SHP77 treated with DMSO at 0.1 percent for 48 hours (cell line): ENCODE measurements around the gene FGF18.

ENCODE experiments used
- DNase-seq: peaks from one replicate; lab custom pipeline; 2025; lab: John Stamatoyannopoulos, UW

The FGF18 gene

DNA sequence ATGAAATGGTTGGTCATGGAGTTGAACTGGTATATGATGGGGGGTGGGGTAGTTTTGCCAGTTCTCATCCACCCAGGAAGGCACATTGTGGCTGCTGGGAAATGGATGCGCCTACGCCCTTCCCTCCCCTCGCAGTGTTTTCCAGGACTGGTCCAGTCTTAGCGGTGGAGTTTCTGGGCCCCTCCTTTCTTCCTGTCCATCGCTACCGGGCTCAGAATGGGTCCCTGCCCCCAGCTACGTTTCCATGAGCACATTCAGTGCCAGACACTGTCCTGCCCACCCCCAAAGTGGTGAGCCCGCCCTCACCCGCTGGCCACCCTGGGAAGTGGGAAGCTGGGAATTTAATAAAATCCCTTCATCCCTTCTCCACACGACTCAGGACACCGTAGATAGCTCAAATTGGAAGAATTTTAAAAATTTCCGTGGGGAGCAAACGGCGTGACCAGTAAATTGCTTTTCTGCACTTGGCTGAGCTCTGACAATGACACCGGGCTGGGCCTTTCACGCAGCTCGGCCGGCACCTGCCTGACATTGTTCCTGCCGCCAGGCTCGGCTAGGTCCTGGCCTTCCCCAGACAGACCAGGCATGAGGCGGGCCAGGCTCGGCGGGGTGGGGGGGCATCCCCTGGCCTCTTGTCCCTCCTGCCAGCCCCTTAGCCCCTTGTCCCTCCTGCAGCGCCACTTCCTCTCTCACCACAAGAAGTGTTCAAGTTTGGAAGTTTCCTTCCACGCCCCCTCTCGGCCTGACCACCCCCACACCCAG, 3.6 kb downstream of the FGF18 start:
- no peak for DNase-seq

DNA sequence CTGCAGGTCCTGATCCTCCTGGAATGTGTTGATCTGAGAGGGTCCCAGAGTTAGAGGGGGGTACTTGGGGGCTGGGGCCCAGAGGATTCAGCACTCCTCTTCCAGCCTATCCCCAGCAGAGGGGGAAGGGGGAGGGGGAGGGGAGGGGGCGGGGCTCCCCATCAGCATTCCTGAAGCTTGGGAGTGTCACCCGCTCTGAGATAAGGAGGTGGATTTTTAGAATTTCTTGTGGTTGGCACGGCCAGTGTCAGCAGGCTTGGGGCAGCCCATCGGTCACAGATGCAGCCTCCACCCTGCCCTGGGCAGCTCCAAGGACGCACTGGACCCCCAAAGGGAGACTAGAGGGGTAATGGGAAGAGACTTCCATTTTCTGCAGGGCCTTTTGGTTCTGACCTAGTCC, 5.3 kb downstream of the FGF18 start:
- DNase-seq: no peak

DNA sequence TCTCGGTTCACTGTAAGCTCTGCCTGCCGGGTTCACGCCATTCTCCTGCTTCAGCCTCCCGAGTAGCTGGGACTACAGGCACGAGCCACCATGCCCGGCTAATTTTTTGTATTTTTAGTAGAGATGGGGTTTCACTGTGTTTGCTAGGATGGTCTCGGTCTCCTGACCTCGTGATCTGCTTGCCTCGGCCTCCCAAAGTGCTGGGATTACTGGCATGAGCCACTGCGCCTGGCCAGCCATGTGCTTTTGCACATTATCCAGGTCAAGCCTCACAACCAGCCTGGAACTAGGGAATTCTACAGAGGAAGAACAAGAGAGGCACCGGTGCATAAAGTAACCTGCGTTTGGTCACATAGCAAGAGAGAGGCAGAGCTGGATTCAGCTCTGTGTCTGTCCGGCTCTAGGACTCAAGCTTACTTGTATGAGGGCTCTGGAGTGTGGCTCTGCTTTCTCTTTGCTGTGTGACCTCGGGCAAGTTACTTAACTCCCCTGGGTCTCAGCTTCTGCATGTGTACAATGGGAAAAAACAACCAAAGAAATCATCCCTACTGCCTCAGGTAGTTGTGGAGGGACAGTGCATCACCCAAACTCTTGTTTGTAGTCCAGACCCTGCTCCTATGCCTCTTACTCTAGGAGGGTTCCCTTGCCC, 6.3 kb downstream of the FGF18 start:
- no peak for DNase-seq

DNA sequence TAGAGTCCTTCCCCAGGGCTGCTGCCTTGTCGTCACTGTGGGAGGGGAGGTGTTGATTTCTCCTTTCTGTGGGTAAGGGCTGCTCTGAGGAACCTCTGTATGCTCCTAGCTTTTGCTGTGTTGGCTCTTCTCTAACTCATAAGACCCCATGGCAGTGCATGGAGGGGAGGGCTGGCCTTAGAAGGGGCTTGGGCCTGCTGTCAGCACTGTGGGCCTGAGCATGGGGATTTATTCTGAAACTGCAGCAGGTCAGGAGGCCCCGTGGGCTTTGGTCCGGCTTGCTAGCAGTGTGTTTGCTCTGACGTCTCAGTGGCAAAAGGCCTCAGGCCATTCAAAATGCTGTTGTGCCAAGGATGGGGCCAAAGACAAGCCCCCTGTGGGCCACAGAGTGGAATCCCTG, 6.8 kb downstream of the FGF18 start:
- DNase-seq: no peak

DNA sequence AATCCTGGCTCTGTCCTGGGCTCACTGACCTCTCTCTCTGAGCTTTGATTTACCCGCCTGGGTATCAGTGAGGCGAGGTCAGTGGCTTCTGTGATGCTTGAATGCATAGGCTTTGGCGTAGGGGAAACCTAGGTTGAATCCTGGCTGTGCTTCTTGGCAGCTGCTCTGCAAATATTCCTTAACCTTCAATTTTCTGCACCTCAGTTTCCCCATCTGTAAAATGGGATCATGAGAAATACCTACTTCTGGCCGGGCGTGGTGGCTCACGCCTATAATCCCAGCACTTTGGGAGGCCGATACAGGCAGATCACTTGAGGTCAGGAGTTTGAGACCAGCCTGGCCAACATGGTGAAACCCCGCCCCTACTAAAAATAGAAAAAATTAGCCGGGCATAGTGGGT, 7.2 kb downstream of the FGF18 start:
- DNase-seq: no peak

DNA sequence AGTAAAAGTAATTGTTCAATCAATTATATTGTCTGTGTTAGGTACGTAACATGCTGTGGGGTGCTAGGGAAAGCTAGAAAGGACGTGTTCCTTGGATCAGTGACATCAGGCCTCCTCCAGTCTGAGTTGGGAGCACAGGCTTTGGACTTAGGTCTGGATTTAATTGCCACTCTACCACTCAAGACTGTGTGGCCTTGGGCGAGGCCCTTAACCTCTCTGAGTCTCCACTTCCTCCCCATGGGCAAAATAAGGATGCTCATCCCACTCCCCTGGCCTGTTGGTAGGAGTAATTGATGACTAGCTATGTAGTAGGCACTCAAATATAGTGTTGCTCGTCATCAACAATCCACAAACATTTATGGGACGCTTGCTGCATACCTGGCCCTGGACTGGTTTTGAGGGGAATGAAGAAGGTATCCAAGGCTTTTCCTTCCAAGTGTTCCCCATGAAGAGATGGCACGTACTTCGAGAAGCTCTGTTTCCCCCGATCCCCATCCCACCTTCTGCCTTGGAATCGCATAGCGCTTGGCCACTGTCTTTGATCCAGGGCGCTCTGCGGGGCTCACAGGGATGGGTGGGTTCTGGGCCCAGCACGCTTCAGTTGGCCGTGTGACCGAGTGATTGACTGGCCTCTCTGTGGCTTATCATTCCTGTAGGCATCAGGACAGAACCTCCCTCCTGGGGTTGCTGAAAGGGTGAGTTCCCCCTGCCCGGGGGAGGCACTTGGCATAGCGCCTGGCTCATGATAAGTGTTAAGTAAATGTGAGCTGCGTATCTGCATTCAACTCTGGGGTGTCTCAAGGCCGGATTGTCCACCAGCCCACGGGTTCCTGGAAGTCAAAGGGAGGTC, 8.1 kb downstream of the FGF18 start:
- no peak for DNase-seq

DNA sequence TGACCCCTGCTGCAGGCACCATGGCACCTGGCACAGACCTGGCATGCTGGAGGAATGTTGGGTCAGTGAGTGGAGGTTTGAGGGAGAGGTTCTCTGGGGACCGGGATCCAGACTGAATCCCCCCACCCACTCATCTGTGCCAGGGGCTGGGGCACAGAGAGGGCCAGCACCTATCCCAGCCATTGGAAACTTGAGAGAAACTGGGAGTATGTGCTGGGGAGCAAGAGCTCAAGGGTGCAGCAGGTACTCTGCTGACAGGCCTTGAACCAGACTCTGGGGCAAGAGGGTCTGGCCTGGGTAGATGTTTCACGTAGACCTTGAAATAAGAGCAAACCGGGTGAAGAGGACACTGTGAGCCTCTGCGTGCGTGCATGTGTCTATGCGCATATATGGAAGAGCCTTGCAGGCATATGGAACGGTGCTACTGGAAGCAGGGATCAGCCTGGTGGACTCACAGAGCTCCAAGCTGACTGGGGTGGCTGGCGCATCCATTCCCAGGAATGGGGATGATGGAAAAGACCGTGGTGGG, 8.8 kb downstream of the FGF18 start:
- DNase-seq: no peak

DNA sequence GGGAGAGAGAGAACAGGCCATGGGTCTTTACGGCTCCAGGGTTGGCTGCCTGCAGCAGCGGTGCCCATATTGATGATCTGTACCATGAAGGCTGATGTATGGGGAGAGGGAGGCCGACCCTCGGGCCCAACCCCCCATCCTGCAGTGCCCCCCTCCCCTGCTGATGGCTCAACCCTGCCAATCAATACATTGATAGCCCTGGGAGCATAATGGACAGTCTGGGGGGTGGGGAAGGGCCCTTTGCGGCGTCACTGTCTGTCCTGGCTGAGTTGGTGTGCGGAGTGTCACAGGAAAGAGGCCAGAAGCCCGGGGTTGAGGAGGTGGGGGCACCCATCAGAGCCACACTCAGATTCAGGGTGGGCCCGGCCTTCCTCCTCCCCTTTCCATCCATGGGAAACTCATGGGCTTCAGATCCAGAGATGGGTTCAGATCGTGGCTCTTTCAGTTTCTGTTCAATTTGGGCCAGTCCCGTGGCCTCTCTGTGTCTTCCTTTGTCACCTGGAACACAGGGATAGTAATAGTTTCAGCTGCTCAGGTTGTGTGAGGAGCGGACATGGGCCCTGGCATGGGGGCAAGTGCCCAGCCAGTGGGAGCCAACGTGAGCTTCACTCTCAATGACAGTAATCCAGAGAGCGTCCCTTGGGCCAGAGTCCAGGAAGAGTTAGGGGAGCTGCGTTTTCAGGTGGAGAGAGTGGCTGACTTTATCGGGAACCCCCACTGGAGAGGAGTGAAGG, 9.5 kb downstream of the FGF18 start:
- no peak for DNase-seq

DNA sequence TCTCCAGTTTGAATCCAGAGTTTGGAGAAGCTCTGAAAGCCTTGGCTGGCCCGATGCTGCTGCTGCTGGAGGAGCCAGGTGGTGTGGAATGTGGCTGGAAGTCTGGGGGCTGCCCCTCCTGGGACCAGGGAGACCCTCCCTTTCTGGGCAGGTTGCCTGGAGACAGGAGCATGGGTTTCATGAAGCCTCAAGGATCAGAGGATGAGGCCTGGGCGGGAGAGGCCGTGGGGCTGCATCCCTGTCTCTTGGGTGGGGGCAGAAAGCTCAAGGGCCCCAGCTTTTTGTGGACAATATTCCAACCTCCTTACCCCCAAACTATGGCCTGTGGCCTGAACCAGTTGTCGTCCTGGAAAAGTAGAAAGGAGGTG, 10.1 kb downstream of the FGF18 start:
- no peak for DNase-seq

DNA sequence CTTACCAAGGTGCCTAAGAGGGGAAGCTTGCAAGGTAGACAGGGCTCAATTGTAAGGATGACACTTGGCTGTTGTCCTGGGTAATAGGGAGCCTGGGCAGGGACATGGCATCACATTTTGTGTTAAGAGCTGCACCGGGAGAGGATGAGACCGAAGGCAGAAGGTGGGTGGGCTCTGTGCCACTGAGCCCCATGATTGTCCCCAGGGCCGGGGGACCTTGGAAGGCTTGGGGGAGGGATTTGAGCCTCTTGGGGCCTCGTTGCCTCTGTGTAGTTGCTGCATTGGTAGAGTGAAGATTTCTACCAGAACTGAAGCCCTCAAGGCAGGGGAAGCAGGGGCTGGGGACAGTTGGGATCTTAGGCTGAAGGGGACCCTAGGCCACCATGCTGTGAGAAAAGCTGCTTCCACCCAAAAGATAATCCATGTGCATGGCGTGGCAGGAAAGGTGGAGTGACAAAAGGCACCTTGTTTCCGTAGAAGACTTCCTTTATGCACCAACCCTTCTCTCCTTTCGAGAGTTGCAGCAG, 11.9 kb downstream of the FGF18 start:
- DNase-seq: no peak

DNA sequence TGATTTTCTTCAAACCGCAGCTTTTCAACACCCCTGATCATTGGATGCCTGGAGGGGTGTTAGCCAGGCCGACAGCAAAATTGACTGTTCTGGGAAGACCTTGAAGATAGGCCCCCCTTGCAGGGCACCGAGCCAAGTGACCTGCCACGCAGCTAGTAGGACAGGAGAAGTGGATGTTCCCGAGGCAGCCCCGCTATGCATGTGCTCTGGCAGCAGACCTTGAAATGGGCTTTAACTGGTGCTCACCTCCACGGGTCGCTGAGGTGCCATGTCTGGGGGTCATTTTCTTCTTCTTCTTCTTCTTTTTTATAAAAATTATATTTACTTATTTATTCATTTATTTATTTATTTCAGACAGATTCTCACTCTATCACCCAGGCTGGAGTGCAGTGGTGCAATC, 12.6 kb downstream of the FGF18 start:
- no peak for DNase-seq

DNA sequence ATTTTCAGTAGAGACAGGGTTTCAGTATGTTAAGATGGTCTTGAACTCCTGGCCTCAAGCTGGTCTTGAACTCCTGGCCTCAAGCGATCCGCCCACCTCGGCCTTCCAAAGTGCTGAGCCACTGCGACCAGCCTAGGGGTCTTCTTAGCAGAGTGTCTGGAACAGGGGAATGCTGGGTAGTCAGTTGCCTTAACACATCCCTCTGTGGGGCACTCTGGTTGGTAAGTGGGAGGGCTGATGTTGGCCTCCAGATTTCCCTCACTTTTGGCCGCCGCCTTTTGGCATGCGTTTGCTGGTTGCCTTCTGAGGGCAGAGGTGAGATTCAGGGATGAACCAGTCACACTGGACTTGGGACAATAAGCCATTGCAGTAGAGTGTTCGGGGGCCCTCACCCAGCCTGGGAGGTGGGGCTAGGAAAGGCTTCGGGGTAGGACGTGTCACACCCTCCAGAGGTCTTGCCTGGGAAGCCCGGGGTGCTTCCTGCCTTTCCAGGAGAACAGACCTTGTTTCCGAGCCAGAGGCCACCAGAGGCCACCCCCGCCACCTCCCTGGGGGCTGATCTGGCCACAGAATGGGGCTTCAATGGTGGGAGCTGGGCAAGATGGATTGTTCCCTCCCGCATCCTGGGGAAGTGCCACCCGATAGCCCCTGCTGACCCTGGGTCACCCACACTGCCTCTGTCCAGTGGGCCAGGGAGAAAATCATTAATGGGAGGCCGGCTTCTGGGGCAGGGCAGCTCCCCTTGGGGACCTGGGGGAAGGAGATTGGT, 13.3 kb downstream of the FGF18 start:
- no peak for DNase-seq

DNA sequence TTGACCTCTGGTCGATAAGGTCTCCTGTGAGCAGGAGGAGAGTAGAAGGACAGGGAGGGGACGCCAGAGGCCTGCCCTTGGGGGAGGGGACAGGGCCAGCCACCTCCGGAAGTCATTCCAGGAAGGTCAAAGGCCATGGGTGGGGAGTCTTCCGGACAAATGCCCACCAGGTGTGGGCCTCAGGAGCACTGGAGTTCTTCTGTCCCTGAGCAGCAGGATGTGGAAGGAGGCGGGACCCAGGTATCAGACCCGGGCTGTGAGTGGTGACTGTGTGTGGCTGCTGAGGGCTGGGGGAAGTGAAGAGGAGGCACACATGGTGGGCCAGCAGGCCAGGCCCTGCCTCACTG, 13.9 kb downstream of the FGF18 start:
- DNase-seq: no peak

DNA sequence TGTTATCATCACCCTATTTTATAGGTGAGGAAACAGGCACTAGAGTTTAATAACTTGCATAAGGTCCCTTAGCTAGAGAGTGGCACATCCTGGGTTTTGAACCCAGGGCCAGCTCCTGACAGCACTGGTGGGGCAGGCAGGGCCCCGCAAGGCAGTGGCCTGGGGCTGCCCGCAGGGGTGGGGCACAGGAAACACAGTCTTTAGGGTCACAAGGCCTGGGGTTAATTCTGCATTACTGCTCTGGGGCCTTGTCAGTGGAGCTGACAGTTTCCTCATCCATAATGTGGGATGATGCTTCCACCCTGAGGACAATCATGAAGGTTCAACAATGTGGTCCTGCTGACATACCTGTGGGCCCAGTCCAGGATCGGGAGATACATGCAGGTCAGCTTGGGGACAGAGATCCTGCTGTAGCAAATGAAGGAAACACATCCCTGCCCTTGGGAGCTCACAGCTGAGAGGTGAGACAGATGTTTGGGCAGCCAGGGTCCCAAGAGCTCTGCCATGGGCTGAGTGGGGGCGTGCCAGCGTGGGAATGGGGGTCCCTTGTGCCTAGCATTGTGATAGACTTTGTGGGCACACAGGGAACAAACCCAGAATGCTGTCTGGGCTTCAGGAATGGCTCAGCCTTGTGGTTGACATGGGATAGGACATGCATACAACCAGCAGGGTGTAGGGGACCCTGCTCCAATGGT, 14.7 kb downstream of the FGF18 start:
- no peak for DNase-seq

DNA sequence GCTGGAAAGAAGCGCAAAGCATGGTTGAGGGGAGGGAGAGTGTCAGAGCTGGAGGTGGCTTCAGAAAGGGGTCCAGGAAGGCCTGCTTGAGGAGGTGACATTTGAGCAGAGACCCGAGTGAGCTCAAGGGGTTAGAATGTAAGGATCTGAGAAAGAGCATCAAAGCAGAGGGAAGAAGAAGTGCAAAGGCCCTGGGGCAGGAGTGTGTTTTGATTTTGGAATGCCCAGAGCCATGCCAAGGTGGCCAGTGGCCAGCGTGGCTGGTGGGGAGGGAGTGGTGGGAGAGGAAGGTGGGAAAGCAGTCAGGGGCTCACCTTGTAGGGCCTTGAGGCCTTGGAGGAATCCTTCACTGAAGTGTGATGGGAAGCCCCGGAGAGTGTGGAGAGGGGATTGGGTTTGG, 15.4 kb downstream of the FGF18 start:
- DNase-seq: no peak

DNA sequence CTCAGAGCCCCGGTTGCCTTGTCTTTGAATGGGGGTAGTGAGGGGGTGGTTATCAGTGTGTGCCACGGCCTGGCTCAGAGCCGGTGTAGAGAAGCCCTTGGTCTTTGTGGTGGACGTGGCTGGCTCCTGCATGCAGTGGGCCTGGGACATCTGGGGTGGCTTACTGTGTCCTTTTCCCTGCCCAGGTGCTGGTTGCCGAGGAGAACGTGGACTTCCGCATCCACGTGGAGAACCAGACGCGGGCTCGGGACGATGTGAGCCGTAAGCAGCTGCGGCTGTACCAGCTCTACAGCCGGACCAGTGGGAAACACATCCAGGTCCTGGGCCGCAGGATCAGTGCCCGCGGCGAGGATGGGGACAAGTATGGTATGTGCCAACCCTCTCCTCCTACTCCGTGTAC, 16.5 kb downstream of the FGF18 start:
- no peak for DNase-seq

DNA sequence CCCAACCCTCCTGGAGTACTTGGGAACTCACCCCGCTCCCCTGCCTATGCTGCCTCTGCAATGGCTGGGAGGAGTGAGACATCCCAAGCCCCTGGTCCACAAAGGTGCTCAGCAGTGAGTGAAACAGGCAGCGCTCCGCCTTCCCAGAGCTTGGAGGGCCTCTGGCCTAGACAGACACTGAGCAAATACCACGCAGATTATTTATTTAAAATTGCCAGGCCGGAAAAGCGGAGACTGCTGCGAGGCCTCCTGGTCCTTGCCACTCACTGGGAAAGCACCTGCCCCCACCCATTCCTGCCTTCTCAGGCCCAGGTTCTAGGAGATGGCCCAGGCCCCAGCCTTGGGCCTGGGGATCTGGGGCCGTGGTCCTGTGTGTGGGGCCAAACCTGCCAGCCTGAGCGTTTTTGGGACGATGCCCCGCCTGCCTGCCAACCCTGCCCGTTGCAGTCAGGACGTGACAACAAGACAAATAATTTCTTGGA, 17.4 kb downstream of the FGF18 start:
- no peak for DNase-seq

DNA sequence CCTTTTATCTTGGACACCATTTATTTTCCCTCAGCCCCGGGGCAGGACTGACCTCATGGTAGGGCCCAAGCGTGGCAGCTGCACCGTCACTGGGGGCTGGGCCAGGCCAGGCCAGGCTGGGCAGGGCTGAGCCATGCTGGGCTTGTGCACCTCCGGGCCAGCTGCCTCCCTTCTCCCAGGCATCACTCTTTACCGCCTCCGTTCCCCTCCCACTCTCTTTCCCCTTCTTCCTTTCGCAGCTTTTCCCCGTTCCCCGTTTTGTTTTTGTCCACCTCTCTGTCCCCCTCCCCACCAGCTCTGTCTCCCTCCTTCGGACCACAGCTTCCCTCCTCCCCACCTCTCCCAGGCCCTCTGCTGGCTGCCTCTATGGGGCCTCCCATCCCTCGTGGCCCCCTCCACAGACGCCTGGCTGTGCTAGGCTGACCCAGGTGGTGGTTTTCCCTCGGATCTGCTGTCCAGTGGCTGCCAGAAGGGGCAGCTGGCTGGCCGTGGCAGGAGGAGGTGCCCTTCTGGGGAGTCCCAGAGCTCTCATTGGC, 17.9 kb downstream of the FGF18 start:
- no peak for DNase-seq

DNA sequence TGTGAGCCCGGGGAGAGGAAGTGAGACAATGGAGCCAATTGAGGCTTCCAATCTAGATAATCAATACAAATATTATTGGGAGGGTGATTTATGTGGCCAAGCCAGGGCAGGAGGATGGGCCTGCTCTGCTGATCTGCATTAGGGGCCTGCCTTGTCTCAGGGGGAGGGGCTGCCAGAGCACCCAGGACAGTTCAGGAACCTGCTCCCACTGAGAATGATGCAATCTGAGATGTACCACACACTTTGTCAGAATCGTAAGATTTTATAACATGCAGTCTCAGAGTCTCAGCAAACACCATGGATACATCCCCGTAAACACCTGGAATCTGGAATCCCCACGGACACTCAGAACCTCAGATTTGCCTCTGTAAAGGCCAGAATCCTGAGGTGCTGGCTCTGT, 19.3 kb downstream of the FGF18 start:
- no peak for DNase-seq

DNA sequence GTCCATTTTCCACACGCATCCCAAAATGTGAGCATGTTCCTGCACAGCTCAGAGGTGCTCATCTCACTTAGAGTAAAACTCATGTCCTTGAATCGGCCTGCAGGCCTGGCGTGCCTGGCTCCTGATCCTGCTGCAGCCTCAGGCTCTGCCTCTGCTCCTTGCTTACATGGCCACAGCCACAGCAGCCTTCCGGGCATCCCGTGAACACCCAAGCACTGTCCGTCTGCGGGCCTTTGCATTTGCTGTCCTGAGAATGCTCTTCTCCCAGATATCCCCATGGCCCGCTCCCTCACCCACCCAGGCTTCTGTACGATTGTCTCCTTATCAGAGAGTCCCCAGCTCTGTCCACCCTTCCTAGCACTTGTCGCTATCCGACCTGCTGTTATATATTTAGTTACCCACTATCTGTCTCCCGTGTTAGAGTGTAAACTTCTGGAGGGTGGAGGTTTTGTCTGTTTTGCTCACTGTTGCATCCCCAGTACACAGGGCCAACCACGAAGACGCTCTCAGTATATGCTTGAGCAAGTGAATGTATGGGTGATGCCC, 21.9 kb downstream of the FGF18 start:
- DNase-seq: no peak
